Stimulated activated CD4-positive, alpha-beta T cell treated with anti-CD3 and anti-CD28 coated beads, Interleukin-12 subunit alpha, Interleukin-12 subunit beta, amount 100 ng/mL, for 4 hours (primary cell): ENCODE data around the gene ARRB1.

Experiments used
- DNase-seq: peaks from one replicate; pipeline ENCODE4 v3.0.0-alpha.2; 2020

ARRB1 gene

GRCh38 chr11:75271730-75272129 lies 79.7 kb downstream of the ARRB1 start:
- no peak for DNase-seq

- no peak for DNase-seq
Measured at GRCh38 chr11:75270896-75271418, 80.5 kb downstream of the ARRB1 start.

- DNase-seq: no peak
Measured at GRCh38 chr11:75269896-75270295, 81.6 kb downstream of the ARRB1 start.

- DNase-seq: no peak
Measured at GRCh38 chr11:75269367-75269660, 82.1 kb downstream of the ARRB1 start.

- DNase-seq: no peak
Measured at GRCh38 chr11:75268626-75269366, 82.7 kb downstream of the ARRB1 start.

GRCh38 chr11:75267171-75267970 lies 84.1 kb downstream of the ARRB1 start:
- no peak for DNase-seq

GRCh38 chr11:75265851-75266531 lies 85.5 kb downstream of the ARRB1 start:
- no peak for DNase-seq

- no peak for DNase-seq
Measured at GRCh38 chr11:75264971-75265370, 86.5 kb downstream of the ARRB1 start.

- DNase-seq: no peak
Measured at GRCh38 chr11:75264356-75264755, 87.1 kb downstream of the ARRB1 start.

- DNase-seq: no peak
Measured at GRCh38 chr11:75263944-75264349, 87.5 kb downstream of the ARRB1 start.

GRCh38 chr11:75262961-75263852 lies 88.3 kb downstream of the ARRB1 start:
- no peak for DNase-seq

- no peak for DNase-seq
Measured at GRCh38 chr11:75262436-75262835, 89.0 kb downstream of the ARRB1 start.

GRCh38 chr11:75261902-75262361 lies 89.5 kb downstream of the ARRB1 start:
- DNase-seq: no peak

- DNase-seq: no peak
Measured at GRCh38 chr11:75260396-75261170, 90.9 kb downstream of the ARRB1 start.

- DNase-seq: no peak
Measured at GRCh38 chr11:75254326-75254725, 97.1 kb downstream of the ARRB1 start.

GRCh38 chr11:75249704-75250103 lies 101.8 kb downstream of the ARRB1 start:
- DNase-seq: no peak

- DNase-seq: no peak
Measured at GRCh38 chr11:75248924-75249256, 102.6 kb downstream of the ARRB1 start.

GRCh38 chr11:75246671-75247350 lies 104.7 kb downstream of the ARRB1 start:
- no peak for DNase-seq

- DNase-seq: no peak
Measured at GRCh38 chr11:75246006-75246670, 105.3 kb downstream of the ARRB1 start.

- no peak for DNase-seq
Measured at GRCh38 chr11:75245356-75246005, 106.0 kb downstream of the ARRB1 start.
